ENCODE results near the gene RAB5IF.
A peak's percentile ranks its signal among the peaks of the same experiment; 100 is the strongest.

Gene RAB5IF

DNA sequence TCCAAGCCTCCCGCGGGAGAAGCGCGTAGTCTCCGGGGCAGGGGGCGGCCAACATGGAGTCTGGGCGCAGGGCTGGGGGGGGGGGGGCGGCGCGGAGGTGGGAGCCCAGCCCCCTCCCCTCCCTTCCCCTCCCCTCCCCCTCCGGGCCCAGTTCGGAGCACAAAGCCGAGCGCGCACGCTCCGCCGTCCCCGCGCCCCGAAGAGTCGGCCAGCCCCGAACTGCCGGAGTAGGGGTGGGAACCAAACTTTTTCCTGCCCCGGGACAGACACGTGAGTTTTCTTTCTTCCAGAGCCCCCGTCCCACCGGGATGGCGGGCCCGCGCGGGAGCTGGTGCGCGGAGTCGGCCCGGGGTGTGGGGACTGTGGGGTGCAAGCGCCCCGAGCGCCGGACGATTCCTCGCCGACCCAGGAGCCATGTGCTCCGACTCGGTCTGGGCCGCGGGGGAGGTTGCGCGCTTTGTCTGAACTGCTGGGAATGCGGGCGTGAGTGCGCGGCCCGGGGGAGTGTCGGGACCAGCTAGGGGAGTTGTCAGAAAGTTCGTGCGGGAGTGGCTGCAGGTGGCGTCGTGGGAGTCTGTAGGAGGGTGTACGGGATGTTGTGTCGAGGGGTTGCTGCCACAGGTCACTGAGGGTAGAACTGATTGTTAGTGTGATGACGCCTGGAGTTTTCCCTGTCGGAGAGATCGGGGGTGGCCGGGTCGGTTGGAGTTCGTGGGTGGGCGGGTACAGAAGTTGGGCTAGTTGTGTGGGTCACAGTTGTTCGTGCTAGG, 31.0 kb upstream of the RAB5IF start:
- peak overlapping the region; percentile 82 for H3K27ac ChIP-seq (ENCODE audit: low read length)
- peak overlapping the region; percentile 95 for H3K4me2 ChIP-seq (ENCODE audit: insufficient read depth, low read length)
- no peaks in the 10 kb centered on the region for H3K27me3 ChIP-seq (ENCODE audit: insufficient read depth, low read length, poor library complexity)
- peak overlapping the region; percentile 59 to 65 for H3K4me3 ChIP-seq (ENCODE audit: low read depth in 1 of 2, low read length in 2 of 2)
- ATAC-seq (ENCODE audit: insufficient read depth, low read depth) (peak; percentile 43), DNase-seq (peak; percentile 69)
- H3K79me2 ChIP-seq (ENCODE audit: insufficient read depth, low read length), result peaks cover 59% of the 10 kb centered on the region
- peak; percentile 23 for TF ChIP-seq CTCF (IDR thresholded peaks at IDR 0.05; ENCODE audit: borderline replicate concordance, extremely low read depth, low read length, poor library complexity, severe bottlenecking)
- TF ChIP-seq EZH2 (IDR thresholded peaks at IDR 0.05; ENCODE audit: borderline replicate concordance, low read depth, low read length, severe bottlenecking), result no peak
- H4K20me1 ChIP-seq (ENCODE audit: insufficient read depth, low read length), result peaks cover 39% of the 10 kb centered on the region
- H3K36me3 ChIP-seq (ENCODE audit: insufficient read depth, low read length), result peaks cover 35% of the 10 kb centered on the region
- H3K9ac ChIP-seq (ENCODE audit: low read depth, low read length), result peak overlapping the region; percentile 97
- H3K4me1 ChIP-seq (ENCODE audit: insufficient read depth, low read length), result peaks cover 37% of the 10 kb centered on the region
- no peaks in the 10 kb centered on the region for H3K9me3 ChIP-seq (ENCODE audit: insufficient read depth, low read length, severe bottlenecking)
- peak overlapping the region; percentile 85 for H2AFZ ChIP-seq (ENCODE audit: low read depth, low read length)

DNA sequence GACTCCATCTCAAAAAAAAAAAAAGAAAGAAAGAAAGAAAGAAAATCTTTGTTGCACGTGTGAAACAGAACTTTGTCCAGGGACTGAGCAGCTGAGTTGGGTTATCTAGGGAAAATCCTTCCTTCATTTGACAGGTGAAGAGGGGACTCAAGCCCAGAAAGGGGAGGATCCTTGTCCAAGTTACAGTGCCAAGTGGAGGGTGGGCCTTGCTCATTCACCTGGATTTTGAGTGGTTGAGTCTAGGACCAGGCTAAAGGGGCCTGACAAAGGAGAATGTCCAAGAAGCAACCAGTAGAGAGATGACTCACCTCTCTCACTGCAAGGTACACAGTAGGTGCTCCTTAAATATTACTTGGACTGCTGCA, 29.5 kb upstream of the RAB5IF start:
- Histone ChIP-seq H3K4me2 (ENCODE audit: insufficient read depth, low read length) (peak overlapping the region; percentile 95; the same call in 1 of the 2 replicates), H3K27ac (ENCODE audit: low read length) (no peak overlapping the region), H4K20me1 (ENCODE audit: insufficient read depth, low read length) (peaks cover 49% of the 10 kb centered on the region), H3K4me1 (ENCODE audit: insufficient read depth, low read length) (peaks cover 37% of the 10 kb centered on the region), H3K36me3 (ENCODE audit: insufficient read depth, low read length) (peaks cover 50% of the 10 kb centered on the region), H3K27me3 (ENCODE audit: insufficient read depth, low read length, poor library complexity) (no peaks in the 10 kb centered on the region), H2AFZ (ENCODE audit: low read depth, low read length) (no peak overlapping the region), H3K4me3 (ENCODE audit: low read depth in 1 of 2, low read length in 2 of 2) (no peak overlapping the region), H3K79me2 (ENCODE audit: insufficient read depth, low read length) (peaks cover 70% of the 10 kb centered on the region), H3K9ac (ENCODE audit: low read depth, low read length) (no peak overlapping the region; the same call in 1 of the 2 replicates), H3K9me3 (ENCODE audit: insufficient read depth, low read length, severe bottlenecking) (no peaks in the 10 kb centered on the region)
- no peak for TF ChIP-seq CTCF (IDR thresholded peaks at IDR 0.05; ENCODE audit: borderline replicate concordance, extremely low read depth, low read length, poor library complexity, severe bottlenecking)
- TF ChIP-seq EZH2 (IDR thresholded peaks at IDR 0.05; ENCODE audit: borderline replicate concordance, low read depth, low read length, severe bottlenecking), result no peak
- ATAC-seq (ENCODE audit: insufficient read depth, low read depth) (no peak), DNase-seq (no peak)

GRCh38 chr20:36578356-36579041, 27.1 kb upstream of the RAB5IF start:
- Histone ChIP-seq H4K20me1 (ENCODE audit: insufficient read depth, low read length) (peaks cover 55% of the 10 kb centered on the region), H3K4me3 (ENCODE audit: low read depth in 1 of 2, low read length in 2 of 2) (no peak overlapping the region), H3K9ac (ENCODE audit: low read depth, low read length) (no peak overlapping the region), H2AFZ (ENCODE audit: low read depth, low read length) (no peak overlapping the region), H3K27me3 (ENCODE audit: insufficient read depth, low read length, poor library complexity) (no peaks in the 10 kb centered on the region), H3K4me1 (ENCODE audit: insufficient read depth, low read length) (peaks cover 21% of the 10 kb centered on the region), H3K4me2 (ENCODE audit: insufficient read depth, low read length) (no peak overlapping the region), H3K79me2 (ENCODE audit: insufficient read depth, low read length) (peaks cover 76% of the 10 kb centered on the region), H3K36me3 (ENCODE audit: insufficient read depth, low read length) (peaks cover 73% of the 10 kb centered on the region), H3K27ac (ENCODE audit: low read length) (no peak overlapping the region), H3K9me3 (ENCODE audit: insufficient read depth, low read length, severe bottlenecking) (no peaks in the 10 kb centered on the region)
- DNase-seq (no peak), ATAC-seq (ENCODE audit: insufficient read depth, low read depth) (no peak)
- TF ChIP-seq CTCF (IDR thresholded peaks at IDR 0.05; ENCODE audit: borderline replicate concordance, extremely low read depth, low read length, poor library complexity, severe bottlenecking), result no peak
- no peak for TF ChIP-seq EZH2 (IDR thresholded peaks at IDR 0.05; ENCODE audit: borderline replicate concordance, low read depth, low read length, severe bottlenecking)
